Uterus (tissue), 4 donors: ENCODE measurements around the gene ACTR5. TPM values are rescaled to one million over a fixed set of nuclear protein-coding genes. Genes with fewer than 3 reads are reported as not detected.

Source experiments
- DNase-seq, 2 donors: peaks; one replicate each; pipeline ENCODE4 v3.0.0-alpha.2; 2019 to 2020
- H3K27ac ChIP-seq, 2 donors: fragments of 200-600 bp; sonication (generic); 1 replicate in 1 of 2; 2 replicates in 1 of 2; pipeline ENCODE4 v1.5.1; 2016 to 2018
- H3K27me3 ChIP-seq, 2 donors: fragments of 200-600 bp; sonication (generic); one replicate each; pipeline ENCODE4 v1.5.1; 2018 to 2019; ENCODE audit warnings: control low read depth in 1 of 2
- H3K36me3 ChIP-seq, 2 donors: fragments of 200-600 bp; sonication (generic); one replicate each; pipeline ENCODE4 v1.5.1; 2019; ENCODE audit warnings: control low read depth in 1 of 2
- H3K4me1 ChIP-seq, 2 donors: fragments of 200-600 bp; sonication (generic); one replicate each; pipeline ENCODE4 v1.5.1; 2018 to 2019; ENCODE audit warnings: control low read depth in 1 of 2
- H3K4me3 ChIP-seq, 2 donors: fragments of 200-600 bp; sonication (generic); 1 replicate in 1 of 2; 2 replicates in 1 of 2; pipeline ENCODE4 v1.5.1; 2018 to 2019; ENCODE audit warnings: mild to moderate bottlenecking in 1 of 2
- H3K9me3 ChIP-seq, 2 donors: fragments of 200-600 bp; sonication (generic); one replicate each; pipeline ENCODE4 v1.5.1; 2019; ENCODE audit warnings: control low read depth in 1 of 2
- CTCF ChIP-seq, 4 experiments: fragments of 200-600 bp in 2 of 4; fragments of 450-650 bp in 2 of 4; sonication (generic) in 2 of 4; IDR thresholded peaks; one replicate each; pipeline ENCODE4 v1.5.1; 2016 to 2019; ENCODE audit warnings: antibody characterized with exemption in 4 of 4, mild to moderate bottlenecking in 2 of 4, moderate library complexity in 1 of 4
- POLR2A ChIP-seq, 2 donors: fragments of 450-650 bp; IDR thresholded peaks; one replicate each; pipeline ENCODE4 v1.6.1; 2016; ENCODE audit warnings: antibody characterized with exemption in 2 of 2, mild to moderate bottlenecking in 1 of 2, moderate library complexity in 1 of 2
- intact Hi-C: fragments of 100-400 bp; cut with DNase I; formaldehyde crosslinking; loops from one replicate; pipeline ENCODE4 v1.15.1; 2023; ENCODE audit warnings: low total_unique reads
- total RNA-seq, 4 donors: library from RNA; depleted of rRNA in 3 of 4; stranded (reverse); fragments of >200 nt in 3 of 4; gene quantifications; one replicate each; pipeline versions ENCODE4 v1.1.0 to v1.2.4, GENCODE V29; 2014 to 2023
- donor health status: DM: yes; HTN: yes; CAD: no.

Gene ACTR5
- total RNA-seq, 4 donors from 2014 or later: 3.8 to 12.4 (median 11.7) TPM

- no peak overlapping the region for H3K27ac ChIP-seq
These were observed 15.4 kb downstream of the ACTR5 start for GRCh38 chr20:38763616-38764015.

GRCh38 chr20:38764567-38765318, 16.5 kb downstream of the ACTR5 start:
- no peak for DNase-seq
- Histone ChIP-seq H3K9me3 (no peaks in the 10 kb centered on the region), H3K4me3 (no peak overlapping the region), H3K36me3 (no peaks in the 10 kb centered on the region), H3K27ac (no peak overlapping the region), H3K4me1 (no peaks in the 10 kb centered on the region), H3K27me3 (no peaks in the 10 kb centered on the region)
- intact Hi-C loops: no loop called here
- TF ChIP-seq CTCF (IDR thresholded peaks at IDR 0.05) (no peak), POLR2A (IDR thresholded peaks at IDR 0.05) (no peak)

More at GRCh38 chr20:38763616-38764015, 15.4 kb downstream of the ACTR5 start:
- no peak for TF ChIP-seq CTCF (IDR thresholded peaks at IDR 0.05)
- no peak for TF ChIP-seq POLR2A (IDR thresholded peaks at IDR 0.05)
- Histone ChIP-seq H3K36me3 (no peaks in the 10 kb centered on the region), H3K4me3 (no peak overlapping the region), H3K9me3 (no peaks in the 10 kb centered on the region), H3K4me1 (no peaks in the 10 kb centered on the region), H3K27me3 (no peaks in the 10 kb centered on the region)
- intact Hi-C loops: no loop called here
- no peak for DNase-seq

GRCh38 chr20:38766071-38766470, 17.8 kb downstream of the ACTR5 start:
- no peak for TF ChIP-seq POLR2A (IDR thresholded peaks at IDR 0.05)
- no peak for TF ChIP-seq CTCF (IDR thresholded peaks at IDR 0.05)
- intact Hi-C loops: no loop called here
- no peaks in the 10 kb centered on the region for H3K9me3 ChIP-seq
- H3K4me1 ChIP-seq: no peaks in the 10 kb centered on the region
- no peak for DNase-seq
- H3K27ac ChIP-seq: no peak overlapping the region
- H3K4me3 ChIP-seq: no peak overlapping the region
- H3K27me3 ChIP-seq: no peaks in the 10 kb centered on the region
- no peaks in the 10 kb centered on the region for H3K36me3 ChIP-seq

- intact Hi-C loops: no loop called here
These were observed 21.4 kb downstream of the ACTR5 start for GRCh38 chr20:38769376-38770295.

More at GRCh38 chr20:38769376-38770295, 21.4 kb downstream of the ACTR5 start:
- no peaks in the 10 kb centered on the region for H3K36me3 ChIP-seq
- H3K4me3 ChIP-seq: no peak overlapping the region
- no peak overlapping the region for H3K27ac ChIP-seq
- no peaks in the 10 kb centered on the region for H3K4me1 ChIP-seq
- TF ChIP-seq CTCF (IDR thresholded peaks at IDR 0.05) (no peak), POLR2A (IDR thresholded peaks at IDR 0.05) (no peak)
- H3K27me3 ChIP-seq: no peaks in the 10 kb centered on the region
- DNase-seq: no peak
- no peaks in the 10 kb centered on the region for H3K9me3 ChIP-seq
